IPS-20b (cell line): ENCODE data around the gene OR5T3.
"Not testable (repeated sequence)": the region's sequence is repeated elsewhere in the genome, so short reads cannot be mapped to it uniquely, and the experiment has no call there.

ENCODE experiments used
- H3K27ac ChIP-seq: one replicate; pipeline ENCODE4 v1.5.1; 2013; ENCODE audit warnings: low read length
- H3K27me3 ChIP-seq: 2 replicates; pipeline ENCODE4 v1.6.1; 2013; ENCODE audit warnings: mild to moderate bottlenecking, low read length, inconsistent platforms; ENCODE audit not compliant: insufficient read depth
- H3K36me3 ChIP-seq: 2 replicates; pipeline ENCODE4 v1.6.1; 2013; ENCODE audit warnings: low read depth, mild to moderate bottlenecking, inconsistent platforms, low read length, moderate library complexity; ENCODE audit not compliant: insufficient read depth
- H3K4me1 ChIP-seq: 2 replicates; pipeline ENCODE4 v1.6.1; 2013; ENCODE audit warnings: mild to moderate bottlenecking, control low read depth, inconsistent platforms, low read length, moderate library complexity; ENCODE audit not compliant: insufficient read depth
- H3K4me3 ChIP-seq: 2 replicates; pipeline ENCODE4 v1.5.1; 2013; ENCODE audit warnings: mild to moderate bottlenecking, low read length, inconsistent platforms
- H3K9ac ChIP-seq: 2 replicates; pipeline ENCODE4 v1.6.1; 2013; ENCODE audit warnings: low read depth, mild to moderate bottlenecking, inconsistent platforms, low read length, moderate library complexity
- H3K9me3 ChIP-seq: 2 replicates; pipeline ENCODE4 v1.6.1; 2013; ENCODE audit warnings: mild to moderate bottlenecking, low read depth, low read length, inconsistent platforms; ENCODE audit not compliant: insufficient read depth

OR5T3 gene

GRCh38 chr11:56251954-56252353 lies at the start of gene OR5T3:
Gene OR5T3 (plus strand): TSS chr11:56252254. CDS start chr11:56252254, 0 bp downstream.
- Histone ChIP-seq H3K27me3 (no peaks in the 10 kb centered on the region), H3K4me3 (no peak within 1 kb of the TSS), H3K27ac (no peak within 1 kb of the TSS), H3K36me3 (no peaks in the 10 kb centered on the region), H3K4me1 (no peaks in the 10 kb centered on the region), H3K9ac (no peak within 1 kb of the TSS), H3K9me3 (no peaks in the 10 kb centered on the region)

GRCh38 chr11:56207790-56208189 lies 44.3 kb upstream of the OR5T3 start:
- H3K4me3 ChIP-seq = no peak overlapping the region
- H3K9ac ChIP-seq = no peak overlapping the region
- H3K9me3 ChIP-seq = no peaks in the 10 kb centered on the region; the same call in 1 of the 2 replicates
- H3K4me1 ChIP-seq = no peaks in the 10 kb centered on the region
- no peaks in the 10 kb centered on the region for H3K27me3 ChIP-seq
- no peak overlapping the region for H3K27ac ChIP-seq
- no peaks in the 10 kb centered on the region for H3K36me3 ChIP-seq

GRCh38 chr11:56214537-56214936 lies 37.5 kb upstream of the OR5T3 start:
- Histone ChIP-seq H3K4me3 (no peak overlapping the region), H3K27ac (no peak overlapping the region), H3K9me3 (peaks cover 16% of the 10 kb centered on the region; the same call in 1 of the 2 replicates), H3K27me3 (no peaks in the 10 kb centered on the region), H3K9ac (no peak overlapping the region), H3K36me3 (no peaks in the 10 kb centered on the region), H3K4me1 (no peaks in the 10 kb centered on the region)

- not testable (repeated sequence) for H3K4me3 ChIP-seq, H3K9ac ChIP-seq, H3K27ac ChIP-seq, H3K36me3 ChIP-seq, H3K27me3 ChIP-seq, H3K4me1 ChIP-seq
- peaks cover 21% of the 10 kb centered on the region; the same call in 1 of the 2 replicates for H3K9me3 ChIP-seq
These were observed 32.3 kb upstream of the OR5T3 start for GRCh38 chr11:56219735-56220134.

GRCh38 chr11:56234155-56234554 lies 17.9 kb upstream of the OR5T3 start, which contains the start of gene OR5T2:
Gene OR5T2 (minus strand): TSS chr11:56234255. CDS start chr11:56233062, 1,193 bp downstream.
- H3K36me3 ChIP-seq = no peaks in the 10 kb centered on the region
- no peak within 1 kb of the TSS for H3K27ac ChIP-seq
- H3K9ac ChIP-seq = no peak within 1 kb of the TSS
- H3K27me3 ChIP-seq = no peaks in the 10 kb centered on the region
- H3K4me3 ChIP-seq = no peak within 1 kb of the TSS
- no peaks in the 10 kb centered on the region for H3K4me1 ChIP-seq
- no peaks in the 10 kb centered on the region for H3K9me3 ChIP-seq

- H3K4me3 ChIP-seq = no peak overlapping the region
- no peaks in the 10 kb centered on the region for H3K36me3 ChIP-seq
- no peaks in the 10 kb centered on the region for H3K4me1 ChIP-seq
- no peak overlapping the region for H3K27ac ChIP-seq
- H3K9me3 ChIP-seq = no peaks in the 10 kb centered on the region
- H3K27me3 ChIP-seq = no peaks in the 10 kb centered on the region
- no peak overlapping the region for H3K9ac ChIP-seq
These were observed 19.0 kb downstream of the OR5T3 start for GRCh38 chr11:56271092-56271491.

- Histone ChIP-seq H3K36me3 (no peaks in the 10 kb centered on the region), H3K4me1 (no peaks in the 10 kb centered on the region), H3K9me3 (no peaks in the 10 kb centered on the region), H3K27me3 (no peaks in the 10 kb centered on the region), H3K27ac (no peak within 1 kb of the TSS), H3K9ac (no peak within 1 kb of the TSS), H3K4me3 (no peak within 1 kb of the TSS)
These were observed 21.8 kb downstream of the OR5T3 start, which contains the start of gene OR5T1 for GRCh38 chr11:56273854-56274253. Gene OR5T1 (plus strand): TSS chr11:56274154. CDS start chr11:56275639, 1,485 bp downstream.

GRCh38 chr11:56292154-56292553 lies 40.1 kb downstream of the OR5T3 start, which contains the start of gene OR8H1:
Gene OR8H1 (minus strand): TSS chr11:56292254. CDS start chr11:56291062, 1,192 bp downstream.
- no peaks in the 10 kb centered on the region for H3K36me3 ChIP-seq
- H3K9me3 ChIP-seq = no peaks in the 10 kb centered on the region
- H3K9ac ChIP-seq = no peak within 1 kb of the TSS
- no peak within 1 kb of the TSS for H3K27ac ChIP-seq
- H3K27me3 ChIP-seq = no peaks in the 10 kb centered on the region
- H3K4me1 ChIP-seq = peaks cover 4% of the 10 kb centered on the region; the same call in 1 of the 2 replicates
- H3K4me3 ChIP-seq = no peak within 1 kb of the TSS

- Histone ChIP-seq H3K4me1 (no peaks in the 10 kb centered on the region), H3K27ac (no peak overlapping the region), H3K27me3 (no peaks in the 10 kb centered on the region), H3K9me3 (no peaks in the 10 kb centered on the region), H3K9ac (no peak overlapping the region), H3K36me3 (no peaks in the 10 kb centered on the region), H3K4me3 (no peak overlapping the region)
These were observed 44.8 kb downstream of the OR5T3 start for GRCh38 chr11:56296898-56297297.
